ENCODE results near the gene FMO3.

DNA sequence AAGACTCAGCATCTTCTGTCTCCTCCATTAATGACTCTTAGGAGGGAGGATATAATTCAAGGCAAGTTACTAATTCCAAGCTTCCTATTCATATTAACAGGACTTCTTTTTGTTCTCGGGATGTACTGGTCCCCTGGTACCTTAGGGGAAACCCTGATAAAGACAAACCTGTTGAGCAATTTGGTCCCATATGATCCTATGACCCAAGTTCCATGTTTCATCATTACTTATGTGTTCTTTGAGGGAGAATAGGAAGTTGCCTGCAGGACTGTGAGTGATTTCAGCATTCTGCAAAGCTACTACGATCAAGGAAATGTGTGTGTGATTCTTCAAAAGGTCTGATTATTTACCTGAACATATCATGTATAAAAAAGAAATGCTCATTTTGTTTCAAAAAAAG, 5.8 kb upstream of the FMO3 start:
- TF ChIP-seq EZH2 (IDR thresholded peaks at IDR 0.05; ENCODE audit: low read length) (no peak), CTCF (optimal IDR thresholded peaks at IDR 0.05 in 1 of 3, IDR thresholded peaks at IDR 0.05 in 1 of 3, conservative IDR thresholded peaks at IDR 0.05 in 1 of 3; ENCODE audit: extremely low read depth in 1 of 3, insufficient read depth in 2 of 3, low read length in 3 of 3) (no peak)

Data from keratinocyte (primary cell).